K562 (cell line): ENCODE measurements around the gene TEPSIN. TPM values are rescaled to one million over a fixed set of nuclear protein-coding genes. Genes with fewer than 3 reads are reported as not detected.
A peak's percentile ranks its signal among the peaks of the same experiment; 100 is the strongest.

Experiments used
- ATAC-seq: fragments of 200-7000 bp; cut with Tn5 transposase; 3 replicates; pipeline ENCODE4 v1.9.1; 2020; ENCODE audit warnings: moderate library complexity
- BruUV-seq: library from RNA; stranded (reverse); fragments of 400-500 nt; replicated peaks from 2 replicates; lab custom pipeline; 2021; lab: Mats Ljungman, UMichigan
- CTCF ChIA-PET: fragments of 300-600 bp; formaldehyde crosslinking; extraction: SDS; loops from one replicate; lab custom pipeline; 2021; ENCODE audit warnings: low intra/inter-chr PET ratio; lab: Yijun Ruan, JAX
- POLR2A ChIA-PET: fragments of 300-600, 350-650 bp; sonication (Branson Sonifier 250); formaldehyde crosslinking; extraction: SDS; loops from one replicate; lab custom pipeline; 2021; ENCODE audit warnings: antibody characterized with exemption, inconsistent platforms; lab: Yijun Ruan, JAX
- DNase-seq, 4 experiments: peaks; one replicate each; pipeline versions ENCODE4 v3.0.0 to v3.0.0-alpha.2; 2011 to 2018; ENCODE audit warnings: low spot score in 3 of 4, mixed read lengths in 3 of 4; ENCODE audit errors: extremely low read depth in 1 of 4
- FAIRE-seq: peaks from 2 replicates; lab custom pipeline; 2011; peaks lifted over from hg19 to GRCh38; lab: Jason Lieb, UNC
- H2AFZ ChIP-seq: 2 replicates; pipeline ENCODE4 v1.6.0; 2011; ENCODE audit warnings: low read depth, low read length, control low read depth, inconsistent platforms
- H3K27ac ChIP-seq: fragments of 200-600 bp; 3 replicates; pipeline ENCODE4 v1.8.0; 2011; ENCODE audit warnings: low read depth, mild to moderate bottlenecking, control low read depth, inconsistent platforms, low read length, moderate library complexity, mixed read lengths; ENCODE audit errors: extremely low read depth
- H3K27me3 ChIP-seq, 2 experiments: fragments of 300-600 bp in 1 of 2; 2 replicates in 1 of 2; 3 replicates in 1 of 2; pipeline versions ENCODE4 v1.6.0 to v1.8.0; 2011; ENCODE audit warnings: inconsistent platforms in 2 of 2, low read length in 2 of 2, mild to moderate bottlenecking in 1 of 2, mixed read lengths in 1 of 2, moderate library complexity in 1 of 2; ENCODE audit not compliant: control insufficient read depth in 2 of 2, insufficient read depth in 2 of 2
- H3K36me3 ChIP-seq: fragments of 300-600 bp; 3 replicates; pipeline ENCODE4 v1.8.0; 2011; ENCODE audit warnings: mild to moderate bottlenecking, low read length, inconsistent platforms; ENCODE audit not compliant: control insufficient read depth, insufficient read depth
- H3K4me1 ChIP-seq, 2 experiments: fragments of 200-600 bp in 1 of 2; replicated peaks in 1 of 2; 2 replicates in 1 of 2; 3 replicates in 1 of 2; pipeline versions ENCODE4 v1.5.1 to v1.8.0; 2011; ENCODE audit warnings: inconsistent platforms in 2 of 2, low read length in 2 of 2, mild to moderate bottlenecking in 1 of 2, mixed read lengths in 1 of 2, moderate library complexity in 1 of 2; ENCODE audit not compliant: control insufficient read depth in 2 of 2, insufficient read depth in 2 of 2
- H3K4me2 ChIP-seq: 2 replicates; pipeline ENCODE4 v1.6.1; 2011; ENCODE audit warnings: low read length, control low read depth, inconsistent platforms, mixed read lengths; ENCODE audit not compliant: insufficient read depth
- H3K4me3 ChIP-seq: fragments of 200-600 bp; sonication (generic), shearing (Covaris generic); 2 replicates; pipeline ENCODE4 v1.5.1; 2016; ENCODE audit warnings: control low read depth, inconsistent platforms
- H3K79me2 ChIP-seq: fragments of 200-600 bp; 3 replicates; pipeline ENCODE4 v1.8.0; 2011; ENCODE audit warnings: low read length, inconsistent platforms; ENCODE audit not compliant: control insufficient read depth, insufficient read depth
- H3K9ac ChIP-seq, 2 experiments: 2 replicates each; pipeline versions ENCODE4 v1.6.0 to v1.6.1; 2011; ENCODE audit warnings: low read depth in 2 of 2, low read length in 2 of 2, control low read depth in 1 of 2, inconsistent platforms in 1 of 2, mild to moderate bottlenecking in 1 of 2, mixed read lengths in 1 of 2; ENCODE audit not compliant: insufficient read depth in 1 of 2
- H3K9me1 ChIP-seq: one replicate; pipeline ENCODE4 v1.6.0; 2011; ENCODE audit warnings: inconsistent platforms, mild to moderate bottlenecking, low read length, moderate library complexity; ENCODE audit not compliant: control insufficient read depth, insufficient read depth
- H3K9me3 ChIP-seq: replicated peaks from 2 replicates; pipeline ENCODE4 v1.5.1; 2011; ENCODE audit warnings: low read depth, low read length, inconsistent platforms; ENCODE audit not compliant: control insufficient read depth, insufficient read depth
- H4K20me1 ChIP-seq: replicated peaks from 2 replicates; pipeline ENCODE4 v1.6.1; 2011; ENCODE audit warnings: low read length, inconsistent platforms, mixed read lengths; ENCODE audit not compliant: control insufficient read depth, insufficient read depth
- DNMT1 ChIP-seq: fragments of 450-650 bp; IDR thresholded peaks from 2 replicates; pipeline ENCODE4 v1.6.1; 2016; ENCODE audit warnings: antibody characterized with exemption, mild to moderate bottlenecking
- KLF1 ChIP-seq: fragments of 450-650 bp; IDR thresholded peaks from 2 replicates; pipeline ENCODE4 v1.6.1; 2016; ENCODE audit warnings: missing genetic modification characterization, missing compliant biosample characterization
- POLR2G ChIP-seq: fragments of 200-400 bp; formaldehyde crosslinking; IDR thresholded peaks from 2 replicates; pipeline ENCODE4 v1.6.1; 2017; ENCODE audit warnings: low read depth, mild to moderate bottlenecking, antibody characterized with exemption, low read length, moderate library complexity
- ZMIZ1 ChIP-seq, 2 experiments: fragments of 150-350 bp in 1 of 2; IDR thresholded peaks; 2 replicates each; pipeline ENCODE4 v1.6.1; 2012 to 2016; ENCODE audit warnings: low read depth in 2 of 2, low read length in 2 of 2, mild to moderate bottlenecking in 1 of 2, moderate library complexity in 1 of 2
- WGBS: fragments of 100-300 bp; shearing (Covaris generic); methylation state at CpG from one replicate; pipeline ENCODE4 v1.1.6; 2016; ENCODE audit warnings: low coverage, mixed read lengths; ENCODE audit not compliant: insufficient coverage; ENCODE audit errors: missing lambda C conversion rate; 5-methylcytosine and 5-hydroxymethylcytosine counted together
- in situ Hi-C: fragments of 300-500 bp; cut with MboI; formaldehyde crosslinking; loops from 4 replicates; pipeline ENCODE4 v1.15.0; 2018; ENCODE audit warnings: inconsistent platforms, mixed read lengths
- intact Hi-C: fragments of 100-400 bp; cut with micrococcal nuclease; formaldehyde crosslinking; loops from 2 replicates; pipeline ENCODE4 v1.14.2; 2022
- polyA plus RNA-seq, 8 experiments: library from polyadenylated mRNA; depleted of rRNA in 4 of 8; stranded (reverse) in 5 of 8; unstranded in 3 of 8; fragments of >200 nt; fragmentation: Nextera tagmentation in 2 of 8; fragmentation: Illumina TruSeq in 1 of 8; extraction: Ambion mirVana in 2 of 8; extraction: Trizol in 1 of 8; gene quantifications; 2 replicates each; pipeline versions ENCODE4 v1.2.1 to v1.2.3, GENCODE V29; 2011 to 2014; ENCODE audit warnings: inconsistent platforms in 1 of 8, missing spikeins in 1 of 8
- total RNA-seq, 7 experiments: library from RNA; depleted of rRNA in 6 of 7; stranded (reverse); fragments of >200 nt in 6 of 7; fragmentation: Illumina TruSeq in 2 of 7; extraction: Trizol in 2 of 7; gene quantifications; 2 replicates each; pipeline versions ENCODE4 v1.2.1 to v1.2.3, GENCODE V29; 2011 to 2021; ENCODE audit warnings: low replicate concordance in 1 of 7

Gene TEPSIN
- total and polyA plus RNA-seq, 9 of the 15 experiments (the other 6 are each of a cell fraction or from before 2014, with no cell fraction given), result 0.80 to 29.8 (median 5.3) TPM

- TF ChIP-seq ZMIZ1 (IDR thresholded peaks at IDR 0.05; ENCODE audit: low read depth in 2 of 2, low read length in 2 of 2) (no peak), KLF1 (tag) (no peak)
Measured at GRCh38 chr17:81198826-81199481, 39.9 kb downstream of the TEPSIN start (continued).

GRCh38 chr17:81197831-81198490 is 40.9 kb downstream of the TEPSIN start:
- no TSS peak for BruUV-seq
- no peak overlapping the region for H3K27ac ChIP-seq
- H4K20me1 ChIP-seq, result no peaks in the 10 kb centered on the region
- H2AFZ ChIP-seq, result no peak overlapping the region
- ATAC-seq (no peak), FAIRE-seq (no peak), DNase-seq (no peak)
- in situ Hi-C loops (no loop called here), intact Hi-C loops (no loop called here)
- no peaks in the 10 kb centered on the region for H3K27me3 ChIP-seq
- H3K9me1 ChIP-seq, result peaks cover 3% of the 10 kb centered on the region
- ChIA-PET POLR2A (interaction anchor here (0.6 to 1.9 kb wide), 3 partner anchors 9 to 54 kb away, joined by 3 to 6 read pairs (median 4); no protein-coding TSS in a partner anchor), CTCF (no interaction called here)
- 75% methylated on average over 18 of the region's 21 CpGs for WGBS
- H3K36me3 ChIP-seq, result peaks cover 4% of the 10 kb centered on the region; the same call in 2 of the 3 replicates
- TF ChIP-seq DNMT1 (no peak), POLR2G (peak; percentile 33; the same call in 1 of the 2 replicates)
- H3K9ac ChIP-seq, result 0 out of 4 replicates have a peak overlapping the region, but pooled peaks of 1 of the 2 experiments have one; percentile 17
- H3K79me2 ChIP-seq, result no peaks in the 10 kb centered on the region
- peaks cover 13 to 50% of the 10 kb centered on the region in 2 experiments for H3K4me1 ChIP-seq
- H3K4me2 ChIP-seq, result no peak overlapping the region
- H3K4me3 ChIP-seq, result no peak overlapping the region
- no peaks in the 10 kb centered on the region for H3K9me3 ChIP-seq
